ENCODE results near the gene SLC22A17. TPM values are rescaled to one million over a fixed set of nuclear protein-coding genes. Genes with fewer than 3 reads are reported as not detected.
"Not testable (repeated sequence)": the region's sequence is repeated elsewhere in the genome, so short reads cannot be mapped to it uniquely, and the experiment has no call there.

Gene SLC22A17
- total and polyA plus RNA-seq, 10 of the 15 experiments (the other 5 are each of a cell fraction or from before 2014, with no cell fraction given), result not detected

- Histone ChIP-seq H3K4me2 (ENCODE audit: control insufficient read depth, insufficient read depth) (no peak overlapping the region), H3K9ac (ENCODE audit: control insufficient read depth, insufficient read depth, low read length) (no peak overlapping the region), H2AFZ (ENCODE audit: control insufficient read depth, low read depth, low read length) (no peak overlapping the region), H3K27ac (ENCODE audit: control insufficient read depth, insufficient read depth) (no peak overlapping the region), H3K27me3 (replicated peaks in 1 of 2; ENCODE audit: control insufficient read depth in 2 of 2, insufficient read depth in 2 of 2, low read length in 1 of 2) (no peaks in the 10 kb centered on the region), H3K4me1 (ENCODE audit: control insufficient read depth, insufficient read depth, low read length) (peaks cover 7% of the 10 kb centered on the region; the same call in 1 of the 2 replicates), H4K20me1 (ENCODE audit: control insufficient read depth, insufficient read depth) (no peaks in the 10 kb centered on the region; the same call in 1 of the 2 replicates), H3K79me2 (ENCODE audit: control insufficient read depth, insufficient read depth, low read length) (peaks cover 20% of the 10 kb centered on the region), H3K36me3 (ENCODE audit: control insufficient read depth in 2 of 2, insufficient read depth in 2 of 2, low read length in 1 of 2) (peaks cover 10 to 16% of the 10 kb centered on the region in 2 experiments), H3K9me3 (replicated peaks; ENCODE audit: control insufficient read depth, insufficient read depth, low read length) (no peaks in the 10 kb centered on the region), H3K4me3 (no peak overlapping the region)
- CTCF ChIA-PET, result interaction anchor here (0.7 to 3.1 kb wide), 31 partner anchors 8 to 426 kb away, joined by 3 to 34 read pairs (median 4); partner anchors contain the start of genes BCL2L2, NGDN and ZFHX2
- SMC1A ChIA-PET (ENCODE audit: uncharacterized antibody, unreplicated experiment), result interaction anchor here (0.6 to 2.1 kb wide), 9 partner anchors 9 to 206 kb away, joined by 3 to 9 read pairs (median 3); no protein-coding TSS in a partner anchor
- WGBS (ENCODE audit: insufficient coverage, insufficient replicate concordance, low lambda C conversion rate, missing lambda C conversion rate), result 83% methylated on average over 13 of the region's 13 CpGs
- no TSS peak for BruUV-seq (replicated peaks)
- POLR2A ChIA-PET, result no interaction called here
- FAIRE-seq (no peak), ATAC-seq (peak; percentile 24; the same call in 1 of the 3 replicates), DNase-seq (ENCODE audit: low read depth, low spot score) (no peak)
- RAD21 ChIA-PET (ENCODE audit: unreplicated experiment), result interaction anchor here (0.8 to 2.1 kb wide), 5 partner anchors 19 to 206 kb away, joined by 3 to 10 read pairs (median 4); no protein-coding TSS in a partner anchor
- in situ Hi-C loops (cut with MboI) (no loop called here), intact Hi-C loops (cut with micrococcal nuclease; ENCODE audit: unreplicated experiment) (no loop called here)
- TF ChIP-seq SMAD5 (IDR thresholded peaks at IDR 0.05; ENCODE audit: low read depth) (0 out of 2 replicates have a peak, but pooled peaks have one; percentile 30), MEF2A (IDR thresholded peaks at IDR 0.05; ENCODE audit: insufficient read depth, low read depth, low read length) (no peak), POLR2A (IDR thresholded peaks at IDR 0.05; ENCODE audit: low read depth, low read length) (peak; percentile 58; the same call in 1 of the 2 replicates), ZBED1 (IDR thresholded peaks at IDR 0.05; ENCODE audit: borderline replicate concordance) (no peak), POLR2AphosphoS2 (IDR thresholded peaks at IDR 0.05; ENCODE audit: low read depth, low read length) (0 out of 2 replicates have a peak, but pooled peaks have one; percentile 46), POLR2AphosphoS5 (IDR thresholded peaks at IDR 0.05; ENCODE audit: low read length) (peak; percentile 76; the same call in 1 of the 2 replicates), PML (IDR thresholded peaks at IDR 0.05; ENCODE audit: low read length) (0 out of 2 replicates have a peak, but pooled peaks have one; percentile 19)
- TF ChIP-seq, protein P1, sequence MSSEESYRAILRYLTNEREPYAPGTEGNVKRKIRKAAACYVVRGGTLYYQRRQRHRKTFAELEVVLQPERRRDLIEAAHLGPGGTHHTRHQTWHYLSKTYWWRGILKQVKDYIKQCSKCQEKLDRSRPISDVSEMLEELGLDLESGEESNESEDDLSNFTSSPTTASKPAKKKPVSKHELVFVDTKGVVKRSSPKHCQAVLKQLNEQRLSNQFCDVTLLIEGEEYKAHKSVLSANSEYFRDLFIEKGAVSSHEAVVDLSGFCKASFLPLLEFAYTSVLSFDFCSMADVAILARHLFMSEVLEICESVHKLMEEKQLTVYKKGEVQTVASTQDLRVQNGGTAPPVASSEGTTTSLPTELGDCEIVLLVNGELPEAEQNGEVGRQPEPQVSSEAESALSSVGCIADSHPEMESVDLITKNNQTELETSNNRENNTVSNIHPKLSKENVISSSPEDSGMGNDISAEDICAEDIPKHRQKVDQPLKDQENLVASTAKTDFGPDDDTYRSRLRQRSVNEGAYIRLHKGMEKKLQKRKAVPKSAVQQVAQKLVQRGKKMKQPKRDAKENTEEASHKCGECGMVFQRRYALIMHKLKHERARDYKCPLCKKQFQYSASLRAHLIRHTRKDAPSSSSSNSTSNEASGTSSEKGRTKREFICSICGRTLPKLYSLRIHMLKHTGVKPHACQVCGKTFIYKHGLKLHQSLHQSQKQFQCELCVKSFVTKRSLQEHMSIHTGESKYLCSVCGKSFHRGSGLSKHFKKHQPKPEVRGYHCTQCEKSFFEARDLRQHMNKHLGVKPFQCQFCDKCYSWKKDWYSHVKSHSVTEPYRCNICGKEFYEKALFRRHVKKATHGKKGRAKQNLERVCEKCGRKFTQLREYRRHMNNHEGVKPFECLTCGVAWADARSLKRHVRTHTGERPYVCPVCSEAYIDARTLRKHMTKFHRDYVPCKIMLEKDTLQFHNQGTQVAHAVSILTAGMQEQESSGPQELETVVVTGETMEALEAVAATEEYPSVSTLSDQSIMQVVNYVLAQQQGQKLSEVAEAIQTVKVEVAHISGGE (CRISPR knock-in tag; IDR thresholded peaks at IDR 0.05), result no peak
These were observed 26.0 kb downstream of the SLC22A17 start for GRCh38 chr14:23326491-23327332.

GRCh38 chr14:23325746-23326145 is 26.9 kb downstream of the SLC22A17 start:
- H3K27me3 ChIP-seq (replicated peaks in 1 of 2; ENCODE audit: control insufficient read depth in 2 of 2, insufficient read depth in 2 of 2, low read length in 1 of 2); DNase-seq (ENCODE audit: low read depth, low spot score); ATAC-seq; H3K27ac ChIP-seq (ENCODE audit: control insufficient read depth, insufficient read depth); H3K4me1 ChIP-seq (ENCODE audit: control insufficient read depth, insufficient read depth, low read length); H3K4me3 ChIP-seq; BruUV-seq (replicated peaks); H3K4me2 ChIP-seq (ENCODE audit: control insufficient read depth, insufficient read depth); POLR2A ChIA-PET; intact Hi-C loops (cut with micrococcal nuclease; ENCODE audit: unreplicated experiment); FAIRE-seq; H4K20me1 ChIP-seq (ENCODE audit: control insufficient read depth, insufficient read depth); H3K9ac ChIP-seq (ENCODE audit: control insufficient read depth, insufficient read depth, low read length); H3K9me3 ChIP-seq (replicated peaks; ENCODE audit: control insufficient read depth, insufficient read depth, low read length); H2AFZ ChIP-seq (ENCODE audit: control insufficient read depth, low read depth, low read length); in situ Hi-C loops (cut with MboI): not testable (repeated sequence)
- ChIA-PET CTCF (interaction anchor here (0.7 to 3.1 kb wide), 15 partner anchors 9 to 249 kb away, joined by 3 to 34 read pairs (median 4); partner anchors contain the start of genes NGDN and ZFHX2), RAD21 (ENCODE audit: unreplicated experiment) (interaction anchor here (2.1 kb wide), 1 partner anchor 58 kb away, joined by 10 read pairs; no protein-coding TSS in a partner anchor), SMC1A (ENCODE audit: uncharacterized antibody, unreplicated experiment) (interaction anchor here (2.0 to 2.1 kb wide), 2 partner anchors 55 to 205 kb away, joined by 4 to 9 read pairs; no protein-coding TSS in a partner anchor)
- Histone ChIP-seq H3K36me3 (ENCODE audit: control insufficient read depth in 2 of 2, insufficient read depth in 2 of 2, low read length in 1 of 2) (peaks cover 10 to 16% of the 10 kb centered on the region in 2 experiments), H3K79me2 (ENCODE audit: control insufficient read depth, insufficient read depth, low read length) (peaks cover 23% of the 10 kb centered on the region)
- 70% methylated on average over 5 of the region's 5 CpGs for WGBS (ENCODE audit: insufficient coverage, insufficient replicate concordance, low lambda C conversion rate, missing lambda C conversion rate)
